A375 (cell line): ENCODE measurements around the gene PMF1. TPM values are rescaled to one million over a fixed set of nuclear protein-coding genes. Genes with fewer than 3 reads are reported as not detected.

Experiments used
- small RNA-seq: library from RNA; depleted of rRNA; stranded (forward); fragments of <200 nt; gene quantifications from one replicate; pipeline ENCODE3, GENCODE V24; 2014
- total RNA-seq: library from RNA; depleted of rRNA; stranded (reverse); fragments of >200 nt; shearing (Covaris generic); gene quantifications from 2 replicates; pipeline ENCODE4 v1.2.3, GENCODE V29; 2014; rRNA removed

The PMF1 gene
- total RNA-seq: 129 and 131 TPM in 2 replicates

GRCh38 chr1:156212833-156213643, at the start of gene PMF1:
Gene PMF1 (plus strand): TSS chr1:156213007. CDS start chr1:156213016, 9 bp downstream.

GRCh38 chr1:156193488-156194299, 19.1 kb upstream of the PMF1 start, which contains the start of gene SLC25A44:
Gene SLC25A44 (plus strand): TSS chr1:156194104. CDS start chr1:156199848, 5,744 bp downstream.

GRCh38 chr1:156241926-156242325, 29.1 kb downstream of the PMF1 start, which contains the start of gene BGLAP:
Gene BGLAP (plus strand): TSS chr1:156242184. CDS start chr1:156242232, 48 bp downstream.

GRCh38 chr1:156247460-156248322, 34.9 kb downstream of the PMF1 start, which contains the start of gene PAQR6:
Gene PAQR6 (minus strand): TSS chr1:156248056. CDS start chr1:156246731, 1,325 bp downstream.

GRCh38 chr1:156282479-156283222, 69.8 kb downstream of the PMF1 start, which contains the start of gene SMG5:
Gene SMG5 (minus strand): TSS chr1:156282825. CDS start chr1:156282680, 145 bp downstream.

GRCh38 chr1:156284112-156284511, 71.3 kb downstream of the PMF1 start, which contains the start of gene TMEM79:
Gene TMEM79 (plus strand): TSS chr1:156284325. CDS start chr1:156285227, 902 bp downstream.

Small RNA genes within 50 kb of the gene (small RNA-seq; reads per million reads assigned to genes)
- gene RF00568: not detected

Other genes with a start within 250 kb of the PMF1 start
- 548 and 632 TPM in 2 replicates for gene ARHGEF2, start 234.5 kb upstream of the PMF1 start, total RNA-seq
- gene SSR2, start 192.1 kb upstream of the PMF1 start, total RNA-seq: 411 and 444 TPM in 2 replicates
- 35.8 and 38.4 TPM in 2 replicates for gene UBQLN4, start 159.2 kb upstream of the PMF1 start, total RNA-seq
- gene LAMTOR2, start 158.2 kb upstream of the PMF1 start, total RNA-seq: 104 and 106 TPM in 2 replicates
- not detected in 2 replicates for gene RAB25, start 151.8 kb upstream of the PMF1 start, total RNA-seq
- gene MEX3A, start 130.5 kb upstream of the PMF1 start, total RNA-seq: 6.8 and 11.9 TPM in 2 replicates
- gene LMNA, start 98.3 kb upstream of the PMF1 start, total RNA-seq: 1,986 and 2,053 TPM in 2 replicates
- gene SEMA4A, start 59.4 kb upstream of the PMF1 start, total RNA-seq: 0.11 and 0.29 TPM in 2 replicates
- gene SLC25A44, start 18.9 kb upstream of the PMF1 start, total RNA-seq: 24.3 and 28.2 TPM in 2 replicates
- gene BGLAP, start 29.2 kb downstream of the PMF1 start, total RNA-seq: 2.2 and 5.1 TPM in 2 replicates
- gene PAQR6, start 35.0 kb downstream of the PMF1 start, total RNA-seq: 20.0 and 20.7 TPM in 2 replicates
- 93.9 and 103 TPM in 2 replicates for gene SMG5, start 69.8 kb downstream of the PMF1 start, total RNA-seq
- gene TMEM79, start 71.3 kb downstream of the PMF1 start, total RNA-seq: 3.1 and 4.0 TPM in 2 replicates
- gene GLMP, start 82.7 kb downstream of the PMF1 start, total RNA-seq: 86.4 and 110 TPM in 2 replicates
- gene VHLL, start 86.3 kb downstream of the PMF1 start, total RNA-seq: 0.19 TPM in 1 of 2 replicates, not detected in the other
- 455 and 469 TPM in 2 replicates for gene CCT3, start 125.3 kb downstream of the PMF1 start, total RNA-seq
- 0.50 TPM in 1 of 2 replicates, not detected in the other for gene TSACC, start 125.5 kb downstream of the PMF1 start, total RNA-seq
- gene RHBG, start 156.2 kb downstream of the PMF1 start, total RNA-seq: not detected in 2 replicates